Kidney (tissue), 14 donors: ENCODE measurements around the gene RAB6B. TPM values are rescaled to one million over a fixed set of nuclear protein-coding genes. Genes with fewer than 3 reads are reported as not detected.

Source experiments
- DNase-seq, 5 donors: peaks; one replicate each; pipeline ENCODE4 v3.0.0-alpha.2; 2013 to 2020
- FAIRE-seq: peaks from 2 replicates; lab custom pipeline; 2012; peaks lifted over from hg19 to GRCh38; lab: Jason Lieb, UNC
- H3K27ac ChIP-seq, 2 donors: one replicate each; pipeline ENCODE4 v1.7.0; 2013; ENCODE audit warnings: low read depth in 2 of 2, low read length in 2 of 2, inconsistent platforms in 1 of 2
- H3K27me3 ChIP-seq: one replicate; pipeline ENCODE4 v1.7.1; 2013; ENCODE audit warnings: low read length, inconsistent platforms; ENCODE audit not compliant: control insufficient read depth, insufficient read depth
- H3K36me3 ChIP-seq, 3 donors: one replicate each; pipeline versions ENCODE4 v1.7.0 to v1.7.1; 2013; ENCODE audit warnings: low read length in 3 of 3, control low read depth in 1 of 3, inconsistent platforms in 1 of 3; ENCODE audit not compliant: insufficient read depth in 3 of 3, control insufficient read depth in 2 of 3
- H3K4me1 ChIP-seq, 3 donors: one replicate each; pipeline versions ENCODE4 v1.7.0 to v1.7.1; 2013; ENCODE audit warnings: low read length in 3 of 3, inconsistent platforms in 1 of 3, low read depth in 1 of 3; ENCODE audit not compliant: control insufficient read depth in 2 of 3, insufficient read depth in 2 of 3
- H3K4me3 ChIP-seq, 3 donors: one replicate each; pipeline versions ENCODE4 v1.7.0 to v1.8.1; 2013; ENCODE audit warnings: low read length in 3 of 3, control low read depth in 1 of 3, inconsistent platforms in 1 of 3
- H3K9ac ChIP-seq, 3 donors: one replicate each; pipeline versions ENCODE4 v1.7.0 to v1.7.1; 2013; ENCODE audit warnings: low read length in 3 of 3, control low read depth in 1 of 3, inconsistent platforms in 1 of 3
- H3K9me3 ChIP-seq, 3 donors: one replicate each; pipeline versions ENCODE4 v1.7.0 to v1.7.1; 2013; ENCODE audit warnings: low read length in 3 of 3, control low read depth in 1 of 3, inconsistent platforms in 1 of 3; ENCODE audit not compliant: control insufficient read depth in 2 of 3, insufficient read depth in 1 of 3
- intact Hi-C: fragments of 100-400 bp; cut with DNase I; formaldehyde crosslinking; loops from one replicate; pipeline ENCODE4 v1.11.1; 2022
- polyA plus RNA-seq: library from polyadenylated mRNA; stranded (reverse); fragments of 350-450 nt; fragmentation: Illumina TruSeq; extraction: RNeasy Lipid Tissue Mini Kit (QIAGEN cat#74804); gene quantifications from one replicate; pipeline ENCODE4 v1.2.3, GENCODE V29; 2014; ENCODE audit warnings: low read depth, low replicate concordance; ENCODE audit not compliant: insufficient read depth
- total RNA-seq: library from RNA; stranded (reverse); fragmentation: NEBNext Ultra II Directional; extraction: Animal tissue kit (Norgen Biotek cat#: 25700); gene quantifications from one replicate; pipeline ENCODE4 v1.2.1, GENCODE V29; 2021
- TF ChIP-seq, protein P1 (sequence below): IDR thresholded peaks from 3 replicates; pipeline ENCODE4 v1.5.1; 2012; ENCODE audit warnings: mild to moderate bottlenecking, moderate library complexity, borderline replicate concordance; ENCODE audit not compliant: insufficient read depth; ENCODE audit errors: extremely low read depth
- donor health status: control.
- donor health status: control.
- donor health status: control.
- donor health status: control.
- donor health status: control.
- donor health status: DM: yes; HTN: yes; CAD: no.
- donor health status: Normal renal cell carcinoma (clear cell type).

Gene RAB6B
- total and polyA plus RNA-seq, 2 donors from 2014 or later: 6.6 to 17.7 TPM

- H3K9me3 ChIP-seq: no peaks in the 10 kb centered on the region
- intact Hi-C loops: no loop called here
- no peak overlapping the region for H3K4me3 ChIP-seq
- H3K9ac ChIP-seq: no peak overlapping the region
- no peaks in the 10 kb centered on the region for H3K4me1 ChIP-seq
- H3K27me3 ChIP-seq: peaks cover 2% of the 10 kb centered on the region
- TF ChIP-seq, protein P1, sequence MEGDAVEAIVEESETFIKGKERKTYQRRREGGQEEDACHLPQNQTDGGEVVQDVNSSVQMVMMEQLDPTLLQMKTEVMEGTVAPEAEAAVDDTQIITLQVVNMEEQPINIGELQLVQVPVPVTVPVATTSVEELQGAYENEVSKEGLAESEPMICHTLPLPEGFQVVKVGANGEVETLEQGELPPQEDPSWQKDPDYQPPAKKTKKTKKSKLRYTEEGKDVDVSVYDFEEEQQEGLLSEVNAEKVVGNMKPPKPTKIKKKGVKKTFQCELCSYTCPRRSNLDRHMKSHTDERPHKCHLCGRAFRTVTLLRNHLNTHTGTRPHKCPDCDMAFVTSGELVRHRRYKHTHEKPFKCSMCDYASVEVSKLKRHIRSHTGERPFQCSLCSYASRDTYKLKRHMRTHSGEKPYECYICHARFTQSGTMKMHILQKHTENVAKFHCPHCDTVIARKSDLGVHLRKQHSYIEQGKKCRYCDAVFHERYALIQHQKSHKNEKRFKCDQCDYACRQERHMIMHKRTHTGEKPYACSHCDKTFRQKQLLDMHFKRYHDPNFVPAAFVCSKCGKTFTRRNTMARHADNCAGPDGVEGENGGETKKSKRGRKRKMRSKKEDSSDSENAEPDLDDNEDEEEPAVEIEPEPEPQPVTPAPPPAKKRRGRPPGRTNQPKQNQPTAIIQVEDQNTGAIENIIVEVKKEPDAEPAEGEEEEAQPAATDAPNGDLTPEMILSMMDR: no peak
- H3K27ac ChIP-seq: no peak overlapping the region
- FAIRE-seq: no peak
- DNase-seq: no peak
- no peaks in the 10 kb centered on the region for H3K36me3 ChIP-seq
Measured at GRCh38 chr3:133779626-133780203, 116.0 kb downstream of the RAB6B start.

DNA sequence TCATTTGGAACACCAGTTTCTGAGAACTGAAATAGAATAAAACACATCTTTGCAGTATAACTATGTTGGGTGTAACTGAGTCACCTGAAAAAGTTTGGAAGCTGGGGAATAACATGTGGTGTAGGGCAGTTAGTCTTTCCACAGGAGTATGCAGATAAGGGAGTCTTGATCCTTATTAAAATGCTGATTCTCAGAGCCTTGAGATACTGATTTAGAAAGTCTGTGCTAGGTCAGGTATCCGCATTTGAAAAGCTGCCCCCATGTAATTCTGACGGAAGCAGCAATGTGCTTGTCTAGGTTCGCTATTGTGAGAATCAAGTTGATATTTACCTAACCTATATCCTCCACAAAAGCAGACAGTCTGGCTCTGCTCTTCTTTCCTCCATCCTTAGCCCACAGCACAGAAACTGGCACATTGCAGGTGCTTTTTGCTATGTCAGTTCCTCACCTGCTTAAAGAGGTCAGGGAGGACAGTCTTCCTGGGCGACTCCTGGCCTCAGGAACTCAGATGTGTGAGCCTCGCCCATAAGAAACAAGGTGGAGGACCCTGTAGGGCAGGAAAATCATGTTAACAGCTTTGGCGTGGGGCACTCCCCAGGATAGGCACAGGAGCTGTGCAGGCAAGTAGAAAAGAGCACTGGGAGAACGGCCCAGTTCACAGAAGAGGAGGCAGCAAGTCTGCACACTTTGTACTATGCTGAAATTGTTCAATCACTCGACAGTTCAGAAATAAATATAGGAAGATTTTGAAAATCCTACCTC lies 117.7 kb downstream of the RAB6B start:
- Histone ChIP-seq H3K9me3 (no peaks in the 10 kb centered on the region), H3K4me3 (no peak overlapping the region), H3K27ac (no peak overlapping the region), H3K4me1 (no peaks in the 10 kb centered on the region), H3K27me3 (no peaks in the 10 kb centered on the region), H3K36me3 (no peaks in the 10 kb centered on the region), H3K9ac (no peak overlapping the region)
- DNase-seq (no peak), FAIRE-seq (no peak)
- intact Hi-C loops: no loop called here
- TF ChIP-seq, protein P1: no peak

- intact Hi-C loops: no loop called here
- Histone ChIP-seq H3K4me3 (no peak overlapping the region), H3K27ac (no peak overlapping the region), H3K9me3 (no peaks in the 10 kb centered on the region), H3K27me3 (no peaks in the 10 kb centered on the region), H3K4me1 (no peaks in the 10 kb centered on the region), H3K9ac (no peak overlapping the region), H3K36me3 (no peaks in the 10 kb centered on the region)
- DNase-seq (no peak), FAIRE-seq (no peak)
- TF ChIP-seq, protein P1: no peak
Measured at GRCh38 chr3:133776794-133777438, 118.8 kb downstream of the RAB6B start.
